ENCODE data around the gene EIF3M. TPM values are rescaled to one million over a fixed set of nuclear protein-coding genes. Genes with fewer than 3 reads are reported as not detected.
"Not testable (repeated sequence)": the region's sequence is repeated elsewhere in the genome, so short reads cannot be mapped to it uniquely, and the experiment has no call there.

The EIF3M gene
- total RNA-seq, 2 donors from 2014 or later: 190 to 347 TPM

DNA sequence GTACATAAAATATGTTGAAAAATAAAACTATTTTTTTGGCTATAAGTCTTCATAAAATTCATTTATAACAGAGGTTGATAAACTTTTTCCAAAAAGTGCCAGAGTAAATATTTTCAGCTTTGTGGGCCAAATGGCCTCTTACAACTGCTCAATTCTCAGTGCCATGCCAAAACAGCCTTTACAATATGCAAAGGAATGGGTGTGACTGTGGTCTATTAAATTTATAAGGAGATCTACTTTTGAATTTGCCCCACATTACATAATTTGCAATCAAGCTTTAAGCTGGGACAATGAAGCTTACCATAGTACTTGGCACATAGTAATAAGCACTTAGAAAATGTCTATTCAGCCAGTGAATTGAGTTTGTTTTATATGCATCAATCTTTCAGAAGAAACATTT lies 22.6 kb downstream of the EIF3M start:
- TF ChIP-seq, protein P1, sequence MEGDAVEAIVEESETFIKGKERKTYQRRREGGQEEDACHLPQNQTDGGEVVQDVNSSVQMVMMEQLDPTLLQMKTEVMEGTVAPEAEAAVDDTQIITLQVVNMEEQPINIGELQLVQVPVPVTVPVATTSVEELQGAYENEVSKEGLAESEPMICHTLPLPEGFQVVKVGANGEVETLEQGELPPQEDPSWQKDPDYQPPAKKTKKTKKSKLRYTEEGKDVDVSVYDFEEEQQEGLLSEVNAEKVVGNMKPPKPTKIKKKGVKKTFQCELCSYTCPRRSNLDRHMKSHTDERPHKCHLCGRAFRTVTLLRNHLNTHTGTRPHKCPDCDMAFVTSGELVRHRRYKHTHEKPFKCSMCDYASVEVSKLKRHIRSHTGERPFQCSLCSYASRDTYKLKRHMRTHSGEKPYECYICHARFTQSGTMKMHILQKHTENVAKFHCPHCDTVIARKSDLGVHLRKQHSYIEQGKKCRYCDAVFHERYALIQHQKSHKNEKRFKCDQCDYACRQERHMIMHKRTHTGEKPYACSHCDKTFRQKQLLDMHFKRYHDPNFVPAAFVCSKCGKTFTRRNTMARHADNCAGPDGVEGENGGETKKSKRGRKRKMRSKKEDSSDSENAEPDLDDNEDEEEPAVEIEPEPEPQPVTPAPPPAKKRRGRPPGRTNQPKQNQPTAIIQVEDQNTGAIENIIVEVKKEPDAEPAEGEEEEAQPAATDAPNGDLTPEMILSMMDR (IDR thresholded peaks at IDR 0.05): no peak
- H3K36me3 ChIP-seq: peaks cover 17% of the 10 kb centered on the region
- peaks cover 10 to 11% of the 10 kb centered on the region in 2 donors for H3K4me1 ChIP-seq (ENCODE audit: control insufficient read depth in 1 of 2, low read depth in 2 of 2)
- H3K27me3 ChIP-seq (replicated peaks; ENCODE audit: insufficient read depth): no peaks in the 10 kb centered on the region
- no peak overlapping the region for H3K27ac ChIP-seq
- ATAC-seq (ENCODE audit: insufficient number of reproducible peaks, low FRiP score, low read depth): no peak
- no peak for DNase-seq (ENCODE audit: low spot score)
- H3K9me3 ChIP-seq: no peaks in the 10 kb centered on the region
- no peak overlapping the region for H3K4me3 ChIP-seq

DNA sequence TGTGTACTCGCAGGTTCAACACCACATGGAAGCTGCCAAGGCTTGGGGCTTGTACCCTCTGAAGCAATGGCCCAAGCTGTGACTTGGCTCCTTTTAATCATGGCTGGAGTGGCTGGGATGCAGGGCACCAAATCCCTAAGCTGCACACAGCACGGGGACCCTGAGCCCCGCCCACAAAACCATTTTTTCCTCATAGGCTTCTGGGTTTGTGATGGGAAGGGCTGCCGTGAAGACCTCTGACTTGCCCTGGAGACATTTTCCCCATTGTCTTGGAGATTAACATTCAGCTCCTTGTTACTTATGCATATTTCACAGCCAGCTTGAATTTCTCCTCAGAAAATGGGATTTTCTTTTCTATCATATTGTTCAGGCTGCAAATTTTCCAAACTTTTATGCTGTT lies 25.2 kb downstream of the EIF3M start:
- H3K9me3 ChIP-seq; ATAC-seq (ENCODE audit: insufficient number of reproducible peaks, low FRiP score, low read depth); DNase-seq (ENCODE audit: low spot score): not testable (repeated sequence)

DNA sequence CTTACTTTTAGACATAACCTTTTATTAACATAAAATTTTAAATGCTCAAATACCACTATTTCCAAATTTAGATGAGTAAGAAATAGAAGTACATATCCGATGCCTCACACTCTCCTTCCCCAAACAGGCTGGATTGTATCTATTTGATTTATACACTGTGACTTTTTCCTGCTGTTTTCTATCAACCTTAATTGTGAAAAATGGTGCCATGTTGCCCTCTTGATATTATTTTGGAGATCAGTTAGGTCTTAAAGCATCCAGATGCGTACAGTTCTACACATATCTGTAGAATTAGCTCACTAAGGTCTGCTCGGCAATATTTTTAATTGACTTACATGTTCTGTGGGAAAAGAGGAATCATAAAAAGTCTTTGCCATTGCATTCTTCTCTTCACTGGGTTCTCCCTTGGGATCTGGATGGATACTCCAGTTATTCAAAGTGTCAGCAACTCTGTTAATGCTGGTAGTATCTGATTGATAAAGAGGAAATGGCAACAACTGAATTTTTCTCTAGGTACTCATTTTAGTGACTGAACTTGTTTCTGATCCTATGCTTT lies 27.2 kb downstream of the EIF3M start:
- no peaks in the 10 kb centered on the region for H3K36me3 ChIP-seq
- no peak overlapping the region for H3K27ac ChIP-seq
- ATAC-seq (ENCODE audit: insufficient number of reproducible peaks, low FRiP score, low read depth) (no peak), DNase-seq (ENCODE audit: low spot score) (no peak)
- H3K4me1 ChIP-seq (ENCODE audit: control insufficient read depth in 1 of 2, low read depth in 2 of 2): no peaks in the 10 kb centered on the region
- TF ChIP-seq, protein P1 (IDR thresholded peaks at IDR 0.05): no peak
- no peaks in the 10 kb centered on the region for H3K27me3 ChIP-seq (replicated peaks; ENCODE audit: insufficient read depth)
- no peak overlapping the region for H3K4me3 ChIP-seq
- no peaks in the 10 kb centered on the region for H3K9me3 ChIP-seq

More for the DNA sequence above, 25.2 kb downstream of the EIF3M start:
- not testable (repeated sequence) for H3K4me3 ChIP-seq; H3K4me1 ChIP-seq (ENCODE audit: control insufficient read depth in 1 of 2, low read depth in 2 of 2); H3K27ac ChIP-seq; H3K27me3 ChIP-seq (replicated peaks; ENCODE audit: insufficient read depth)
- peaks cover 10% of the 10 kb centered on the region for H3K36me3 ChIP-seq

DNA sequence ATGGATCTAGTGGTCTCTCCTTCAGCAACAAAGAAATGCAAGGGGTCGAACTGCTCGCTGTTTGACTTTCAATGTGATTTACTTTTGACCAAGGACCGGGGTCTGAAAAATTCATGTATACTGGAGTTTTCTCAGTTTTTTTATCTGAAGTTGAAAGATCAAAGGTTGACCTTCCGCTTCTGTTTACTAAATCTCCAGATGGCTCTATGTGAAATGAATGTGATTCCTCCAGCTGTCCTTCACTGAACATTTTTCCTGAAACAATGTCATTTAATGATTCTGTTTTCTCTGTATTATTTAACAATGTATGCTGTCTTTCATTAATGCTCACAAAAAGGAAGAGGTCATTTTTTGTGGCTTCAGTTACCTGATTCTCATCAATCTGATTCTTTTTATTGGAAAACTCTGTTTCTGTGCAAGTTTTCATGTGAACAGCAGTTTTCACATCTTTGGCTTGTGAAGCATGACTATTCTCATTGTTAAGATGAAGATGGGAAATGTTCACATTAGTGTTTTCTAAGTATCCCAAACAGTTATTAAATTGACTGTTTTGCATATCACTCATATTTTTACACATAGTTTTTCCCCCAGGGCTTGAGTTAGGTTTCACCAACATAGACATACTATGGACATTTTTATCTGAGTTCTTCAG lies 30.0 kb downstream of the EIF3M start:
- ATAC-seq (ENCODE audit: insufficient number of reproducible peaks, low FRiP score, low read depth) (no peak), DNase-seq (ENCODE audit: low spot score) (no peak)
- H3K36me3 ChIP-seq: no peaks in the 10 kb centered on the region
- H3K27ac ChIP-seq: no peak overlapping the region
- H3K4me1 ChIP-seq (ENCODE audit: control insufficient read depth in 1 of 2, low read depth in 2 of 2): no peaks in the 10 kb centered on the region
- H3K9me3 ChIP-seq: no peaks in the 10 kb centered on the region
- TF ChIP-seq, protein P1 (IDR thresholded peaks at IDR 0.05): no peak
- H3K27me3 ChIP-seq (replicated peaks; ENCODE audit: insufficient read depth): no peaks in the 10 kb centered on the region
- H3K4me3 ChIP-seq: no peak overlapping the region

DNA sequence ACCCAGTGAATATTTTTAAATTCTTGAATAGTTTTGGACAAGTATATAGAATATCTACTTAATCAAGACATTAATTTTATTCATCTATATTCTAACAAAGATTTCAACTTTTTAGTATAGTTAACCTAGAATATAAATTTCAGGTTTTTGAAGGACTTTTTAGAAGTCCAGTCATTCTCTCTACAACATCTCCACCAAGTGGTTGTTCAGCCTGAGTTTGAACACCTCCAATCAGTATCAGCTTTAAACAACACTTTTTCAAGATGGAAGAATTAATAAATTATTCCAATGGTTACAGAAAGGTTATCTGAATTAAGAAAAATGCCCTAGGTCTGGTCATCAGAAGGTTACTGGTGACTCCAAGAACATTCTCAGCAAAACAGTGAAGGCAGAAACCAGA lies 31.8 kb downstream of the EIF3M start:
- TF ChIP-seq, protein P1 (IDR thresholded peaks at IDR 0.05): no peak
- no peaks in the 10 kb centered on the region for H3K4me1 ChIP-seq (ENCODE audit: control insufficient read depth in 1 of 2, low read depth in 2 of 2)
- no peaks in the 10 kb centered on the region for H3K9me3 ChIP-seq
- DNase-seq (ENCODE audit: low spot score) (no peak), ATAC-seq (ENCODE audit: insufficient number of reproducible peaks, low FRiP score, low read depth) (no peak)
- no peaks in the 10 kb centered on the region for H3K36me3 ChIP-seq
- H3K4me3 ChIP-seq: no peak overlapping the region
- H3K27me3 ChIP-seq (replicated peaks; ENCODE audit: insufficient read depth): no peaks in the 10 kb centered on the region
- no peak overlapping the region for H3K27ac ChIP-seq

All from thoracic aorta (tissue), 2 donors.